ENCODE data around the gene PTPRE. TPM values are rescaled to one million over a fixed set of nuclear protein-coding genes. Genes with fewer than 3 reads are reported as not detected.

PTPRE gene
- polyA plus RNA-seq, 1 of the 3 experiments (the other 2 are of a cell fraction), result 11.8 TPM

DNA sequence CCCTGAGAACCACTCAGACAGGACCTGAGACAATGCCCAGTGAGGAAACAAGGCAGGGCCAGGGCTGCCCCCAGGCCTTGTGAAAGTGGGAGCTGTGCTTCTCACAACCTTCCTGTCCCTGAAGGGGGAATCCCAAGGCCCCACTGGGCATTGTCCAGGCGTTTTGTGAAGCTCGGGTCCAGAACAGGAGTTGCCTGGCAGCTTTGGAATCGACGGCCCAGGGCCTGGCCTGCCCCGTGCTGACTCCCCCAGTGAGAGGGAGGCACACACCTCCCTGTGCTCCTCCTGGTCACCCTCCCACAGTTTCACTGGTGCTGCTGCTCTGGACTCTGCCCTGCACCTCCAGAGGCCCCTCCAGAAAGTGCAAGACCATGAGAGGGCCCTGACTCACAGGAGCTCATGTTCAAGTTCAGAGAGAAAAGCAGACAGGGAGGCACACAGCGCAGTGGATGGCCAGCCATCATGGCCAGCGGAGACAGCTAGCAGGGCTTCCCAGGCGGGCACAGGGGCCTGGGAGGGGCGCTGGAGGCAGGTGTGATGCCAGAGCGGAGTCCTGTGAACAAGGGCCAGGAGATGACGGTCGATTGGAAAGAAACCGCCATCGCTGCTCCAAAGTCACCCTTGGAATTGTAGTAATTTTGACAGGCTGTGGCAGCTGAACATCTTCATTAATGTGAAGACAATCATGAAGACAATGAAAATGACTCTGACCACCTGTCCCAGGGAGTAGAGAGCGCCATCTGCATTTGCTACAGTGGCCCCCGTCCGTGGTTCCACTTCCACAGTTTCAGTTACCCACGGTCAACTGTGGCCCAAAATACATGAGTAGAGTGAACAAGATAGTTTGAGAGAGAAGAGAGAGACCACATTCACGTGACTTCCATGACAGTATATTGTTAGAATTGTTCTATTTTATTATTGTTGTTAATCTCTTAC is 115.6 kb downstream of the PTPRE start:
- 79% methylated on average over 14 of the region's 19 CpGs for WGBS (ENCODE audit: low lambda C conversion rate)
- CTCF ChIA-PET, result interaction anchor here (4.2 kb wide), 1 partner anchor 11 kb away, joined by 29 read pairs; no protein-coding TSS in a partner anchor
- Histone ChIP-seq H3K4me2 (no peak overlapping the region), H3K4me1 (ENCODE audit: control insufficient read depth in 1 of 2, insufficient read depth in 2 of 2, low read depth in 1 of 2, low read length in 1 of 2) (peaks cover 0 to 6% of the 10 kb centered on the region in 2 experiments; a peak in 2 of 4 replicates), H3K79me2 (ENCODE audit: insufficient read depth) (no peaks in the 10 kb centered on the region), H3K27me3 (ENCODE audit: insufficient read depth) (no peaks in the 10 kb centered on the region), H2AFZ (ENCODE audit: low read depth) (no peak overlapping the region), H4K20me1 (ENCODE audit: insufficient read depth) (no peaks in the 10 kb centered on the region), H3K9me2 (no peaks in the 10 kb centered on the region), H3K9me3 (no peaks in the 10 kb centered on the region), H3F3A (replicated peaks; ENCODE audit: insufficient read depth) (no peaks in the 10 kb centered on the region), H3K36me3 (replicated peaks in 1 of 2; ENCODE audit: control insufficient read depth in 1 of 2, insufficient read depth in 2 of 2, low read length in 1 of 2) (no peaks in the 10 kb centered on the region), H3K9ac (no peak overlapping the region), H3K27ac (ENCODE audit: low read depth in 2 of 2, low read length in 1 of 2) (no peak overlapping the region), H3K4me3 (ENCODE audit: low read depth in 2 of 2, low read length in 1 of 2) (no peak overlapping the region)
- no peak for DNase-seq
- TF ChIP-seq MXI1 (IDR thresholded peaks at IDR 0.05; ENCODE audit: low read depth, low read length) (no peak), JUND (IDR thresholded peaks at IDR 0.05) (no peak), POLR2AphosphoS5 (IDR thresholded peaks at IDR 0.05; ENCODE audit: low read depth, low read length) (no peak), RCOR1 (IDR thresholded peaks at IDR 0.05; ENCODE audit: low read length) (no peak), YY1 (IDR thresholded peaks at IDR 0.05; ENCODE audit: low read depth) (no peak)
- POLR2A ChIA-PET, result no interaction called here

DNA sequence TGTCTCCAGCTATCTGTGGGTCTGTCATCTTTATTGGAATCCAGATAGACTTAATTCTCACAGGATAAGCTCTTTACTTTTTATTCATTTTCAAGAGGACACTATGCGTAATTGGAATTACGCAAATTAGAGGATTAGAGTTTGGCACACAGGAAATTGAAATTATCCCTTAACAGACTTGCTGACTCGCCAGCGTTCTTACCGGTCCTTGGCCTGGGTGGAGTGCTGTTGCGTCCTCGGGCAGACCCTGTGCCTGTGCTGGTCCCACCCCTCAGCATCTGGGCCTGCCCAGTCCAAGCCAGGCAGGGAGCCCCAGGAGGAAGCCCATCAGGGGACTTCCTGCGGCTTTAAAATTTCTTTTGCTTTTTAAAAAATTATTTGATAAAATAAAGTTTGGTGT is 117.5 kb downstream of the PTPRE start:
- DNase-seq, result no peak
- POLR2A ChIA-PET, result no interaction called here
- Histone ChIP-seq H3K4me1 (ENCODE audit: control insufficient read depth in 1 of 2, insufficient read depth in 2 of 2, low read depth in 1 of 2, low read length in 1 of 2) (peaks cover 0 to 6% of the 10 kb centered on the region in 2 experiments; a peak in 2 of 4 replicates), H3K9me3 (no peaks in the 10 kb centered on the region), H3K27me3 (ENCODE audit: insufficient read depth) (no peaks in the 10 kb centered on the region), H3K4me2 (no peak overlapping the region), H3F3A (replicated peaks; ENCODE audit: insufficient read depth) (no peaks in the 10 kb centered on the region), H2AFZ (ENCODE audit: low read depth) (no peak overlapping the region), H3K9ac (no peak overlapping the region), H3K36me3 (replicated peaks in 1 of 2; ENCODE audit: control insufficient read depth in 1 of 2, insufficient read depth in 2 of 2, low read length in 1 of 2) (no peaks in the 10 kb centered on the region), H4K20me1 (ENCODE audit: insufficient read depth) (no peaks in the 10 kb centered on the region), H3K4me3 (ENCODE audit: low read depth in 2 of 2, low read length in 1 of 2) (no peak overlapping the region), H3K27ac (ENCODE audit: low read depth in 2 of 2, low read length in 1 of 2) (no peak overlapping the region), H3K79me2 (ENCODE audit: insufficient read depth) (no peaks in the 10 kb centered on the region), H3K9me2 (no peaks in the 10 kb centered on the region)
- WGBS (ENCODE audit: low lambda C conversion rate), result 80% methylated on average over 8 of the region's 8 CpGs
- no peak for TF ChIP-seq MXI1 (IDR thresholded peaks at IDR 0.05; ENCODE audit: low read depth, low read length)
- TF ChIP-seq ELF1 (IDR thresholded peaks at IDR 0.05), result no peak
- CTCF ChIA-PET, result interaction anchor here (0.8 to 4.1 kb wide), 3 partner anchors 11 to 45 kb away, joined by 3 to 19 read pairs (median 8); no protein-coding TSS in a partner anchor

DNA sequence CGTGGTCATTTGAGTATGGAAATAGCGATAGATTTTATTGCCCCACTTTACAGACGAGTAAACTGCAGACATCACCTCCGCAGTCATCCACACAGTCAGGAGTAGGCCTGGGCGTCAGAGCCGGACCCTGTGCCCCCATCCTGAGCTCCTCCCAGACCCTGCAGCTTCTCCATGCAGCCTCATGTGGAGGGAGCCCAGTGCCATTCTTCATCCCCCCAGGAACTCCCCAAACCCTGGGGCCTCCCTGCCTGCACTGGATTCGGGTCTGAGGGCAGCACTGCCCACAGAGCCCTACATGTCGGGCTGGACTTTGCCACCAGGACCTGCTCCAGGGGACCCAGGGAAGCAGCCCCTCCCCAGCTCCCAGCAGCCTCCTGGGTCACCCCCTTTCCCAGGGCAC is 118.5 kb downstream of the PTPRE start:
- TF ChIP-seq EZH2phosphoT487 (IDR thresholded peaks at IDR 0.05; ENCODE audit: borderline replicate concordance, low read depth) (no peak), RFX5 (IDR thresholded peaks at IDR 0.05; ENCODE audit: low read length) (no peak), POLR2AphosphoS5 (IDR thresholded peaks at IDR 0.05; ENCODE audit: low read depth, low read length) (no peak), NFIC (IDR thresholded peaks at IDR 0.05; ENCODE audit: borderline replicate concordance) (no peak), FOXM1 (IDR thresholded peaks at IDR 0.05; ENCODE audit: low read depth) (no peak), JUND (IDR thresholded peaks at IDR 0.05) (no peak), RAD21 (IDR thresholded peaks at IDR 0.05; ENCODE audit: low read length) (no peak), FOSL2 (IDR thresholded peaks at IDR 0.05; ENCODE audit: borderline replicate concordance, low read depth) (no peak)
- TF ChIP-seq, protein P1, sequence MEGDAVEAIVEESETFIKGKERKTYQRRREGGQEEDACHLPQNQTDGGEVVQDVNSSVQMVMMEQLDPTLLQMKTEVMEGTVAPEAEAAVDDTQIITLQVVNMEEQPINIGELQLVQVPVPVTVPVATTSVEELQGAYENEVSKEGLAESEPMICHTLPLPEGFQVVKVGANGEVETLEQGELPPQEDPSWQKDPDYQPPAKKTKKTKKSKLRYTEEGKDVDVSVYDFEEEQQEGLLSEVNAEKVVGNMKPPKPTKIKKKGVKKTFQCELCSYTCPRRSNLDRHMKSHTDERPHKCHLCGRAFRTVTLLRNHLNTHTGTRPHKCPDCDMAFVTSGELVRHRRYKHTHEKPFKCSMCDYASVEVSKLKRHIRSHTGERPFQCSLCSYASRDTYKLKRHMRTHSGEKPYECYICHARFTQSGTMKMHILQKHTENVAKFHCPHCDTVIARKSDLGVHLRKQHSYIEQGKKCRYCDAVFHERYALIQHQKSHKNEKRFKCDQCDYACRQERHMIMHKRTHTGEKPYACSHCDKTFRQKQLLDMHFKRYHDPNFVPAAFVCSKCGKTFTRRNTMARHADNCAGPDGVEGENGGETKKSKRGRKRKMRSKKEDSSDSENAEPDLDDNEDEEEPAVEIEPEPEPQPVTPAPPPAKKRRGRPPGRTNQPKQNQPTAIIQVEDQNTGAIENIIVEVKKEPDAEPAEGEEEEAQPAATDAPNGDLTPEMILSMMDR (IDR thresholded peaks at IDR 0.05), result no peak
- TF ChIP-seq, protein P2, sequence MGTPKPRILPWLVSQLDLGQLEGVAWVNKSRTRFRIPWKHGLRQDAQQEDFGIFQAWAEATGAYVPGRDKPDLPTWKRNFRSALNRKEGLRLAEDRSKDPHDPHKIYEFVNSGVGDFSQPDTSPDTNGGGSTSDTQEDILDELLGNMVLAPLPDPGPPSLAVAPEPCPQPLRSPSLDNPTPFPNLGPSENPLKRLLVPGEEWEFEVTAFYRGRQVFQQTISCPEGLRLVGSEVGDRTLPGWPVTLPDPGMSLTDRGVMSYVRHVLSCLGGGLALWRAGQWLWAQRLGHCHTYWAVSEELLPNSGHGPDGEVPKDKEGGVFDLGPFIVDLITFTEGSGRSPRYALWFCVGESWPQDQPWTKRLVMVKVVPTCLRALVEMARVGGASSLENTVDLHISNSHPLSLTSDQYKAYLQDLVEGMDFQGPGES (IDR thresholded peaks at IDR 0.05; ENCODE audit: low read depth, low read length), result no peak
- TF ChIP-seq, protein P3, sequence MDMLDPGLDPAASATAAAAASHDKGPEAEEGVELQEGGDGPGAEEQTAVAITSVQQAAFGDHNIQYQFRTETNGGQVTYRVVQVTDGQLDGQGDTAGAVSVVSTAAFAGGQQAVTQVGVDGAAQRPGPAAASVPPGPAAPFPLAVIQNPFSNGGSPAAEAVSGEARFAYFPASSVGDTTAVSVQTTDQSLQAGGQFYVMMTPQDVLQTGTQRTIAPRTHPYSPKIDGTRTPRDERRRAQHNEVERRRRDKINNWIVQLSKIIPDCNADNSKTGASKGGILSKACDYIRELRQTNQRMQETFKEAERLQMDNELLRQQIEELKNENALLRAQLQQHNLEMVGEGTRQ (IDR thresholded peaks at IDR 0.05; ENCODE audit: borderline replicate concordance, low read depth, low read length), result no peak
- H3K79me2 ChIP-seq (ENCODE audit: insufficient read depth), result no peaks in the 10 kb centered on the region
- ChIA-PET POLR2A (no interaction called here), CTCF (interaction anchor here (2.3 to 4.1 kb wide), 2 partner anchors 10 to 14 kb away, joined by 8 to 19 read pairs; no protein-coding TSS in a partner anchor)
- H3K36me3 ChIP-seq (replicated peaks in 1 of 2; ENCODE audit: control insufficient read depth in 1 of 2, insufficient read depth in 2 of 2, low read length in 1 of 2), result no peaks in the 10 kb centered on the region
- H3K4me2 ChIP-seq, result no peak overlapping the region
- H3K9ac ChIP-seq, result no peak overlapping the region
- H3K27ac ChIP-seq (ENCODE audit: low read depth in 2 of 2, low read length in 1 of 2), result no peak overlapping the region
- no peaks in the 10 kb centered on the region for H3K9me2 ChIP-seq
- H3K4me3 ChIP-seq (ENCODE audit: low read depth in 2 of 2, low read length in 1 of 2), result no peak overlapping the region
- no peak for DNase-seq
- H3K27me3 ChIP-seq (ENCODE audit: insufficient read depth), result no peaks in the 10 kb centered on the region
- H4K20me1 ChIP-seq (ENCODE audit: insufficient read depth), result no peaks in the 10 kb centered on the region
- H3K9me3 ChIP-seq, result no peaks in the 10 kb centered on the region
- peaks cover 0 to 6% of the 10 kb centered on the region in 2 experiments; a peak in 2 of 4 replicates for H3K4me1 ChIP-seq (ENCODE audit: control insufficient read depth in 1 of 2, insufficient read depth in 2 of 2, low read depth in 1 of 2, low read length in 1 of 2)
- H2AFZ ChIP-seq (ENCODE audit: low read depth), result no peak overlapping the region
- H3F3A ChIP-seq (replicated peaks; ENCODE audit: insufficient read depth), result no peaks in the 10 kb centered on the region
- WGBS (ENCODE audit: low lambda C conversion rate), result 88% methylated on average over 5 of the region's 8 CpGs
